ENCODE results near the gene DAAM1. TPM values are rescaled to one million over a fixed set of nuclear protein-coding genes. Genes with fewer than 3 reads are reported as not detected.

The DAAM1 gene
- total RNA-seq, 2 donors from 2014 or later = 94.0 to 99.4 TPM

- H3K36me3 ChIP-seq (ENCODE audit: control insufficient read depth, insufficient read depth, low read length) = peaks cover 94% of the 10 kb centered on the region
- no peaks in the 10 kb centered on the region for H3K27me3 Mint-ChIP-seq (ENCODE audit: insufficient read depth)
- peaks cover 51% of the 10 kb centered on the region for H3K36me3 Mint-ChIP-seq (ENCODE audit: low read depth)
- H3K9ac ChIP-seq (ENCODE audit: extremely low read depth, low read length, poor library complexity, severe bottlenecking) = no peak overlapping the region
- H3K27ac Mint-ChIP-seq = no peak overlapping the region
- H3K4me1 Mint-ChIP-seq = peaks cover 9% of the 10 kb centered on the region
- H3K9me3 ChIP-seq (ENCODE audit: control insufficient read depth, low read length) = no peaks in the 10 kb centered on the region
- no peaks in the 10 kb centered on the region for H3K4me1 ChIP-seq (ENCODE audit: control insufficient read depth, insufficient read depth, low read length)
- DNase-seq = no peak
- H3K27me3 ChIP-seq (ENCODE audit: control insufficient read depth, insufficient read depth, low read length, poor library complexity, severe bottlenecking) = no peaks in the 10 kb centered on the region
- no peak overlapping the region for H3K4me3 Mint-ChIP-seq
- H3K4me3 ChIP-seq (ENCODE audit: low read length) = no peak overlapping the region
- no peak overlapping the region for H3K27ac ChIP-seq (ENCODE audit: low read depth, low read length)
- TF ChIP-seq, protein P1, sequence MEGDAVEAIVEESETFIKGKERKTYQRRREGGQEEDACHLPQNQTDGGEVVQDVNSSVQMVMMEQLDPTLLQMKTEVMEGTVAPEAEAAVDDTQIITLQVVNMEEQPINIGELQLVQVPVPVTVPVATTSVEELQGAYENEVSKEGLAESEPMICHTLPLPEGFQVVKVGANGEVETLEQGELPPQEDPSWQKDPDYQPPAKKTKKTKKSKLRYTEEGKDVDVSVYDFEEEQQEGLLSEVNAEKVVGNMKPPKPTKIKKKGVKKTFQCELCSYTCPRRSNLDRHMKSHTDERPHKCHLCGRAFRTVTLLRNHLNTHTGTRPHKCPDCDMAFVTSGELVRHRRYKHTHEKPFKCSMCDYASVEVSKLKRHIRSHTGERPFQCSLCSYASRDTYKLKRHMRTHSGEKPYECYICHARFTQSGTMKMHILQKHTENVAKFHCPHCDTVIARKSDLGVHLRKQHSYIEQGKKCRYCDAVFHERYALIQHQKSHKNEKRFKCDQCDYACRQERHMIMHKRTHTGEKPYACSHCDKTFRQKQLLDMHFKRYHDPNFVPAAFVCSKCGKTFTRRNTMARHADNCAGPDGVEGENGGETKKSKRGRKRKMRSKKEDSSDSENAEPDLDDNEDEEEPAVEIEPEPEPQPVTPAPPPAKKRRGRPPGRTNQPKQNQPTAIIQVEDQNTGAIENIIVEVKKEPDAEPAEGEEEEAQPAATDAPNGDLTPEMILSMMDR (conservative IDR thresholded peaks at IDR 0.05) = no peak
- 83 to 96% methylated on average over 4 of the region's 4 CpGs for WGBS, 2 experiments (ENCODE audit: insufficient coverage in 1 of 2, insufficient read length in 1 of 2)
- H3K9me3 Mint-ChIP-seq = no peaks in the 10 kb centered on the region
These were observed 160.8 kb downstream of the DAAM1 start for GRCh38 chr14:59349258-59349701.

DNA sequence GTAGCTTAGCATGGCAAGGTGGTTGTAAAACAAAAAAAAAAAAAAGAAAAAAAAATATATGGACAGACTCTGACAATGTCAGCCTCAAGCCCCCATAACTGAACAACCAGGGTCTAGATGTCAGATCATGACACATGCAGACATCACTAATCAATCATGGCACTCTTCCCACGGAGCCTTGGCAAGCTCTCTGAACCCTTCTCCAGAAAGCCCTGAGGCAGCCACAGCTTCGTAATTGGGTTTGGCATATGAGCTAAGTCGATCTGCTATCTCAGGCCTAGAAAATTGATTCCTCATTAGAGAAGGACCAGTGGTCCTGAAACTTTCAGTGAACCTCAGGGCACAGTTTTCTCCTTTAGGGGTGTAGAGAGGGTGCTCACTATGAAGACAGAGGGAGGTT, 164.5 kb downstream of the DAAM1 start:
- Mint-ChIP-seq H3K4me3 (no peak overlapping the region), H3K27me3 (ENCODE audit: insufficient read depth) (no peaks in the 10 kb centered on the region), H3K4me1 (peaks cover 5% of the 10 kb centered on the region), H3K27ac (no peak overlapping the region), H3K9me3 (no peaks in the 10 kb centered on the region), H3K36me3 (ENCODE audit: low read depth) (peaks cover 57% of the 10 kb centered on the region)
- no peak overlapping the region for H3K9ac ChIP-seq (ENCODE audit: extremely low read depth, low read length, poor library complexity, severe bottlenecking)
- no peak overlapping the region for H3K4me3 ChIP-seq (ENCODE audit: low read length)
- peaks cover 95% of the 10 kb centered on the region for H3K36me3 ChIP-seq (ENCODE audit: control insufficient read depth, insufficient read depth, low read length)
- no peaks in the 10 kb centered on the region for H3K27me3 ChIP-seq (ENCODE audit: control insufficient read depth, insufficient read depth, low read length, poor library complexity, severe bottlenecking)
- H3K4me1 ChIP-seq (ENCODE audit: control insufficient read depth, insufficient read depth, low read length) = no peaks in the 10 kb centered on the region
- DNase-seq = no peak
- TF ChIP-seq, protein P1 (conservative IDR thresholded peaks at IDR 0.05) = no peak
- WGBS, 2 experiments (ENCODE audit: insufficient coverage in 1 of 2, insufficient read length in 1 of 2) = 92 to 100% methylated on average over 2 to 3 of the region's 3 CpGs
- H3K9me3 ChIP-seq (ENCODE audit: control insufficient read depth, low read length) = no peaks in the 10 kb centered on the region
- no peak overlapping the region for H3K27ac ChIP-seq (ENCODE audit: low read depth, low read length)

DNA sequence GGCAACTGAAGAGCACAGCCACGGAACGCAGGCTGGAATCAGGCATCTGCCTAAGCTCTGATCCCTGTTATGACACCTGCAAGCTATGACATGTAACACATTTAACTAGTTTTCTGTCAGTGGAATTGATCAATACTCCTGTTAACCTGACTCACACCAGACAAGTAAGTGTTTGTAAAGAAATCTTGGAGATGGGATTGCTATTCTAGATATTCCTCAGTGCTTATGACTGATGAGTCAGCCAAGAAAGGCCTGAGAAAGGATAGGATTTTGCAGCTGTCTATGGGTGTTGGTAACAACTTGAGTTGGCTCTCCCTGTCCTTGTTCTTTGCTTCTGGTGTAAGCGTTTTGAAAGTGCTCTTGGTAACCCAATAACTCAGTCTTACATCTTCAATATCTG, 166.2 kb downstream of the DAAM1 start:
- TF ChIP-seq, protein P1 (conservative IDR thresholded peaks at IDR 0.05) = no peak
- Histone ChIP-seq H3K4me3 (ENCODE audit: low read length) (no peak overlapping the region), H3K27ac (ENCODE audit: low read depth, low read length) (no peak overlapping the region), H3K27me3 (ENCODE audit: control insufficient read depth, insufficient read depth, low read length, poor library complexity, severe bottlenecking) (no peaks in the 10 kb centered on the region), H3K4me1 (ENCODE audit: control insufficient read depth, insufficient read depth, low read length) (peaks cover 5% of the 10 kb centered on the region), H3K9ac (ENCODE audit: extremely low read depth, low read length, poor library complexity, severe bottlenecking) (no peak overlapping the region), H3K36me3 (ENCODE audit: control insufficient read depth, insufficient read depth, low read length) (peaks cover 89% of the 10 kb centered on the region), H3K9me3 (ENCODE audit: control insufficient read depth, low read length) (no peaks in the 10 kb centered on the region)
- Mint-ChIP-seq H3K27ac (no peak overlapping the region), H3K4me3 (no peak overlapping the region), H3K27me3 (ENCODE audit: insufficient read depth) (no peaks in the 10 kb centered on the region), H3K4me1 (peaks cover 8% of the 10 kb centered on the region), H3K36me3 (ENCODE audit: low read depth) (peaks cover 59% of the 10 kb centered on the region), H3K9me3 (no peaks in the 10 kb centered on the region)
- no peak for DNase-seq
- 97 to 100% methylated on average over 2 of the region's 3 CpGs for WGBS, 2 experiments (ENCODE audit: insufficient coverage in 1 of 2, insufficient read length in 1 of 2)

All from endodermal cell (in vitro differentiated cells).